RWPE2 (cell line): ENCODE measurements around the gene CCDC69.

ENCODE experiments used
- ATAC-seq: fragments of 200-7000 bp; cut with Tn5 transposase; 3 replicates; pipeline ENCODE4 v1.9.1; 2021; ENCODE audit warnings: low read depth
- DNase-seq: peaks from one replicate; pipeline ENCODE4 v3.0.0-alpha.2; 2020; ENCODE audit warnings: low spot score
- H3K27ac ChIP-seq: fragments of 450-650 bp; 2 replicates; pipeline ENCODE4 v1.5.1; 2017; ENCODE audit warnings: mild to moderate bottlenecking; ENCODE audit not compliant: poor library complexity, severe bottlenecking
- H3K27me3 ChIP-seq: fragments of 250-450 bp; sonication (Bioruptor Pico); 2 replicates; pipeline ENCODE4 v1.5.1; 2021; ENCODE audit warnings: mild to moderate bottlenecking, moderate library complexity; ENCODE audit not compliant: insufficient read depth, poor library complexity, severe bottlenecking
- H3K36me3 ChIP-seq: fragments of 250-450 bp; sonication (Bioruptor Pico); 2 replicates; pipeline ENCODE4 v1.5.1; 2020; ENCODE audit warnings: low read depth, mild to moderate bottlenecking, moderate library complexity
- H3K4me1 ChIP-seq: fragments of 250-450 bp; sonication (Bioruptor Pico); 2 replicates; pipeline ENCODE4 v1.5.1; 2021; ENCODE audit warnings: mild to moderate bottlenecking, moderate library complexity; ENCODE audit not compliant: insufficient read depth, poor library complexity, severe bottlenecking
- H3K4me3 ChIP-seq: fragments of 250-450 bp; sonication (Bioruptor Pico); 2 replicates; pipeline ENCODE4 v1.5.1; 2021; ENCODE audit warnings: mild to moderate bottlenecking, moderate library complexity; ENCODE audit not compliant: severe bottlenecking
- H3K9me3 ChIP-seq: fragments of 250-450 bp; sonication (Bioruptor Pico); 2 replicates; pipeline ENCODE4 v1.5.1; 2021; ENCODE audit warnings: mild to moderate bottlenecking, moderate library complexity; ENCODE audit not compliant: severe bottlenecking
- CTCF ChIP-seq: fragments of 450-650 bp; IDR thresholded peaks from one replicate; pipeline ENCODE4 v1.5.1; 2017; ENCODE audit warnings: mild to moderate bottlenecking, moderate library complexity; ENCODE audit not compliant: poor library complexity, severe bottlenecking

CCDC69 gene

GRCh38 chr5:151146061-151146460 lies 77.8 kb downstream of the CCDC69 start:
- H3K27me3 ChIP-seq, result no peaks in the 10 kb centered on the region
- ATAC-seq (no peak), DNase-seq (no peak)
- peaks cover 28% of the 10 kb centered on the region for H3K36me3 ChIP-seq
- H3K9me3 ChIP-seq, result no peaks in the 10 kb centered on the region
- no peaks in the 10 kb centered on the region for H3K4me1 ChIP-seq
- no peak overlapping the region for H3K4me3 ChIP-seq
- no peak for TF ChIP-seq CTCF
- H3K27ac ChIP-seq, result no peak overlapping the region

- H3K4me1 ChIP-seq, result no peaks in the 10 kb centered on the region
- DNase-seq (no peak), ATAC-seq (no peak)
- H3K27me3 ChIP-seq, result no peaks in the 10 kb centered on the region
- no peak for TF ChIP-seq CTCF
- H3K27ac ChIP-seq, result no peak overlapping the region
- no peak overlapping the region for H3K4me3 ChIP-seq
- H3K36me3 ChIP-seq, result peaks cover 28% of the 10 kb centered on the region
- no peaks in the 10 kb centered on the region for H3K9me3 ChIP-seq
Observed at GRCh38 chr5:151144922-151145321, 79.0 kb downstream of the CCDC69 start.

GRCh38 chr5:151144275-151144674 lies 79.6 kb downstream of the CCDC69 start:
- Histone ChIP-seq H3K4me1 (no peaks in the 10 kb centered on the region), H3K27me3 (no peaks in the 10 kb centered on the region), H3K4me3 (no peak overlapping the region), H3K27ac (no peak overlapping the region), H3K9me3 (no peaks in the 10 kb centered on the region), H3K36me3 (peaks cover 28% of the 10 kb centered on the region)
- no peak for ATAC-seq
- no peak for DNase-seq
- no peak for TF ChIP-seq CTCF

GRCh38 chr5:151143645-151144044 lies 80.2 kb downstream of the CCDC69 start:
- Histone ChIP-seq H3K27ac (no peak overlapping the region), H3K36me3 (peaks cover 33% of the 10 kb centered on the region), H3K4me3 (no peak overlapping the region), H3K9me3 (no peaks in the 10 kb centered on the region), H3K27me3 (no peaks in the 10 kb centered on the region), H3K4me1 (no peaks in the 10 kb centered on the region)
- ATAC-seq (no peak), DNase-seq (no peak)
- no peak for TF ChIP-seq CTCF

GRCh38 chr5:151142933-151143332 lies 81.0 kb downstream of the CCDC69 start:
- Histone ChIP-seq H3K27ac (no peak overlapping the region), H3K9me3 (no peaks in the 10 kb centered on the region), H3K27me3 (no peaks in the 10 kb centered on the region), H3K4me1 (no peaks in the 10 kb centered on the region), H3K4me3 (no peak overlapping the region), H3K36me3 (peaks cover 40% of the 10 kb centered on the region)
- DNase-seq (no peak), ATAC-seq (no peak)
- TF ChIP-seq CTCF, result no peak
